ENCODE results near the gene ST6GALNAC2.

- TF ChIP-seq POLR2A (IDR thresholded peaks at IDR 0.05) (no peak), POLR2AphosphoS5 (IDR thresholded peaks at IDR 0.05) (no peak), CTCF (IDR thresholded peaks at IDR 0.05) (no peak)
Measured at GRCh38 chr17:76544546-76545365, 40.9 kb downstream of the ST6GALNAC2 start.
